RWPE2 (cell line): ENCODE data around the gene PAK2.

Source experiments
- ATAC-seq: fragments of 200-7000 bp; cut with Tn5 transposase; 3 replicates; pipeline ENCODE4 v1.9.1; 2021; ENCODE audit warnings: low read depth
- DNase-seq: peaks from one replicate; pipeline ENCODE4 v3.0.0-alpha.2; 2020; ENCODE audit warnings: low spot score
- H3K27ac ChIP-seq: fragments of 450-650 bp; 2 replicates; pipeline ENCODE4 v1.5.1; 2017; ENCODE audit warnings: mild to moderate bottlenecking; ENCODE audit not compliant: poor library complexity, severe bottlenecking
- H3K27me3 ChIP-seq: fragments of 250-450 bp; sonication (Bioruptor Pico); 2 replicates; pipeline ENCODE4 v1.5.1; 2021; ENCODE audit warnings: mild to moderate bottlenecking, moderate library complexity; ENCODE audit not compliant: insufficient read depth, poor library complexity, severe bottlenecking
- H3K36me3 ChIP-seq: fragments of 250-450 bp; sonication (Bioruptor Pico); 2 replicates; pipeline ENCODE4 v1.5.1; 2020; ENCODE audit warnings: low read depth, mild to moderate bottlenecking, moderate library complexity
- H3K4me1 ChIP-seq: fragments of 250-450 bp; sonication (Bioruptor Pico); 2 replicates; pipeline ENCODE4 v1.5.1; 2021; ENCODE audit warnings: mild to moderate bottlenecking, moderate library complexity; ENCODE audit not compliant: insufficient read depth, poor library complexity, severe bottlenecking
- H3K4me3 ChIP-seq: fragments of 250-450 bp; sonication (Bioruptor Pico); 2 replicates; pipeline ENCODE4 v1.5.1; 2021; ENCODE audit warnings: mild to moderate bottlenecking, moderate library complexity; ENCODE audit not compliant: severe bottlenecking
- H3K9me3 ChIP-seq: fragments of 250-450 bp; sonication (Bioruptor Pico); 2 replicates; pipeline ENCODE4 v1.5.1; 2021; ENCODE audit warnings: mild to moderate bottlenecking, moderate library complexity; ENCODE audit not compliant: severe bottlenecking
- CTCF ChIP-seq: fragments of 450-650 bp; IDR thresholded peaks from one replicate; pipeline ENCODE4 v1.5.1; 2017; ENCODE audit warnings: mild to moderate bottlenecking, moderate library complexity; ENCODE audit not compliant: poor library complexity, severe bottlenecking

PAK2 gene

GRCh38 chr3:196749125-196749524 lies 9.5 kb downstream of the PAK2 start:
- ATAC-seq (no peak), DNase-seq (no peak)
- H3K4me1 ChIP-seq = peaks cover 4% of the 10 kb centered on the region
- no peaks in the 10 kb centered on the region for H3K27me3 ChIP-seq
- H3K27ac ChIP-seq = no peak overlapping the region
- no peaks in the 10 kb centered on the region for H3K9me3 ChIP-seq
- TF ChIP-seq CTCF = no peak
- H3K4me3 ChIP-seq = no peak overlapping the region
- H3K36me3 ChIP-seq = peaks cover 54% of the 10 kb centered on the region

GRCh38 chr3:196753201-196753600 lies 13.5 kb downstream of the PAK2 start:
- H3K27me3 ChIP-seq = no peaks in the 10 kb centered on the region
- H3K27ac ChIP-seq = no peak overlapping the region
- peaks cover 52% of the 10 kb centered on the region for H3K36me3 ChIP-seq
- DNase-seq (no peak), ATAC-seq (no peak)
- peaks cover 4% of the 10 kb centered on the region for H3K4me1 ChIP-seq
- no peak for TF ChIP-seq CTCF
- H3K9me3 ChIP-seq = peaks cover 9% of the 10 kb centered on the region
- H3K4me3 ChIP-seq = no peak overlapping the region

- Histone ChIP-seq H3K27ac (no peak overlapping the region), H3K36me3 (peaks cover 47% of the 10 kb centered on the region), H3K4me1 (peaks cover 4% of the 10 kb centered on the region), H3K27me3 (no peaks in the 10 kb centered on the region), H3K9me3 (peaks cover 9% of the 10 kb centered on the region), H3K4me3 (no peak overlapping the region)
- DNase-seq = no peak
- TF ChIP-seq CTCF = no peak
- ATAC-seq = no peak
Measured at GRCh38 chr3:196754091-196754981, 14.7 kb downstream of the PAK2 start.

GRCh38 chr3:196756732-196757131 lies 17.1 kb downstream of the PAK2 start:
- H3K4me1 ChIP-seq = peaks cover 4% of the 10 kb centered on the region
- no peak overlapping the region for H3K4me3 ChIP-seq
- DNase-seq = no peak
- no peak for TF ChIP-seq CTCF
- H3K36me3 ChIP-seq = peaks cover 33% of the 10 kb centered on the region
- H3K27ac ChIP-seq = no peak overlapping the region
- H3K27me3 ChIP-seq = no peaks in the 10 kb centered on the region
- peaks cover 9% of the 10 kb centered on the region for H3K9me3 ChIP-seq
- ATAC-seq = no peak
